Measurements from ENCODE around the gene ARIH1. TPM values are rescaled to one million over a fixed set of nuclear protein-coding genes. Genes with fewer than 3 reads are reported as not detected.

ARIH1 gene
- total and polyA plus RNA-seq, 2 donors (not counting 3 experiments of a cell fraction or from before 2014, with no cell fraction given), result 25.1 to 144 TPM

DNA sequence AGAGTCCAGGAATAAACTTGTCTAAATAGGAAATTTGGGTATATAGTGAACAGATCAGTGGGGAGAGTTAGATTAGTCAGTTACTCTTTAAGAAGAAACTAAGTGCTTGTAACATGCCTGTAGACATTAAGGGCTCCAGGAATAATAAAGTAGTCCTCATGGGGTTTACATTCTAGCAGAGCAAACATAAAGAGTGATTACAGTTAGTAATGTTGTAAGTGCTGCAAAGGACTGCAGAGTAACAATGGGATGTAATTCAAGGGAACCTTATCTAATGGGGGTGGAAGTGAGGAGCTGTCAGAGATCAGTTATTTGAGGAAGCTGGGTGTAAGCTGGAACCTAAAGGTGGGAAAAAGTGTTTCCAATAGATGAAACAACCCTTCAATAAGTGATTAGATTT lies 67.5 kb downstream of the ARIH1 start:
- FAIRE-seq (no peak), DNase-seq (ENCODE audit: low read depth, low spot score) (no peak)
- H3K4me3 ChIP-seq (replicated peaks in 1 of 3; ENCODE audit: insufficient read depth in 1 of 3, low read depth in 1 of 3, low read length in 3 of 3), result no peak overlapping the region
- dilution Hi-C loops (cut with MboI; ENCODE audit: extremely low pct_ligation_motif_present, low sequenced_read_pairs), result no loop called here
- no TSS peak for BruUV-seq (replicated peaks)
- TF ChIP-seq MYC (IDR thresholded peaks at IDR 0.05; ENCODE audit: low read depth, low read length), result no peak
- TF ChIP-seq CTCF (IDR thresholded peaks at IDR 0.05; ENCODE audit: extremely low read depth in 1 of 2, insufficient read depth in 1 of 2, low read depth in 1 of 2, low read length in 2 of 2), result no peak
- TF ChIP-seq MAX (IDR thresholded peaks at IDR 0.05; ENCODE audit: insufficient read depth, insufficient read length), result no peak
- TF ChIP-seq POLR2AphosphoS5 (IDR thresholded peaks at IDR 0.05; ENCODE audit: insufficient read depth, low read depth, low read length), result no peak
- TF ChIP-seq GATA2 (IDR thresholded peaks at IDR 0.05; ENCODE audit: insufficient read depth, insufficient read length, low read depth, low read length), result no peak
- no peak for TF ChIP-seq POLR2A (IDR thresholded peaks at IDR 0.05; ENCODE audit: low read depth, low read length)
- TF ChIP-seq EZH2 (IDR thresholded peaks at IDR 0.05; ENCODE audit: borderline replicate concordance, low read depth, low read length, severe bottlenecking), result no peak
- TF ChIP-seq JUN (IDR thresholded peaks at IDR 0.05; ENCODE audit: borderline replicate concordance, insufficient read depth, insufficient read length, low read depth), result no peak
- no peak for TF ChIP-seq FOS (IDR thresholded peaks at IDR 0.05; ENCODE audit: borderline replicate concordance, insufficient read depth, low read length)
- no peak overlapping the region for H3K9ac ChIP-seq (replicated peaks; ENCODE audit: extremely low read depth, insufficient read depth, low read length)
- H3K4me1 ChIP-seq (ENCODE audit: control insufficient read depth, extremely low read depth, insufficient read depth, low read length), result no peaks in the 10 kb centered on the region
- peaks cover 2% of the 10 kb centered on the region for H3K9me3 ChIP-seq (replicated peaks; ENCODE audit: control insufficient read depth, insufficient read depth, low read length)
- peaks cover 49% of the 10 kb centered on the region for H3K79me2 ChIP-seq (ENCODE audit: control insufficient read depth, insufficient read depth, low read length)
- no peaks in the 10 kb centered on the region for H3K27me3 ChIP-seq (ENCODE audit: control insufficient read depth in 2 of 2, insufficient read depth in 2 of 2, low read length in 2 of 2)
- H4K20me1 ChIP-seq (replicated peaks; ENCODE audit: control insufficient read depth, extremely low read depth, insufficient read depth, low read length), result peaks cover 4% of the 10 kb centered on the region
- CTCF ChIA-PET, result no interaction called here
- no peak overlapping the region for H2AFZ ChIP-seq (ENCODE audit: low read depth, low read length)
- intact Hi-C loops (cut with micrococcal nuclease), result no loop called here
- H3K9me1 ChIP-seq (replicated peaks; ENCODE audit: control insufficient read depth, extremely low read depth, insufficient read depth, low read length), result no peaks in the 10 kb centered on the region
- no peak overlapping the region for H3K4me2 ChIP-seq (ENCODE audit: insufficient read depth, low read length)
- POLR2A ChIA-PET, result no interaction called here
- H3K36me3 ChIP-seq (ENCODE audit: control insufficient read depth in 2 of 2, extremely low read depth in 1 of 2, insufficient read depth in 2 of 2, low read length in 2 of 2), result no peaks in the 10 kb centered on the region
- no peak overlapping the region for H3K27ac ChIP-seq (ENCODE audit: insufficient read depth, low read depth, low read length)

Measured in endothelial cell of umbilical vein (primary cell).